Brain microvascular endothelial cell (primary cell): ENCODE measurements around the gene CCL20.

ENCODE experiments used
- DNase-seq: peaks from one replicate; pipeline ENCODE4 v3.0.0-alpha.2; 2020
- H3K27ac ChIP-seq: fragments of 250-450 bp; sonication (Bioruptor Pico); 2 replicates; pipeline ENCODE4 v1.5.1; 2020; ENCODE audit warnings: mild to moderate bottlenecking, moderate library complexity
- H3K27me3 ChIP-seq: fragments of 250-450 bp; sonication (Bioruptor Pico); replicated peaks from 2 replicates; pipeline ENCODE4 v1.5.1; 2020; ENCODE audit warnings: mild to moderate bottlenecking
- H3K36me3 ChIP-seq: fragments of 250-450 bp; sonication (Bioruptor Pico); replicated peaks from 2 replicates; pipeline ENCODE4 v1.5.1; 2020; ENCODE audit warnings: mild to moderate bottlenecking
- H3K4me3 ChIP-seq: 2 replicates; pipeline ENCODE4 v1.5.1; 2011; ENCODE audit warnings: low read depth, mild to moderate bottlenecking, control low read depth, low read length, moderate library complexity
- CTCF ChIP-seq: IDR thresholded peaks from 2 replicates; pipeline ENCODE4 v1.5.1; 2011; ENCODE audit warnings: low read depth, mild to moderate bottlenecking, moderate library complexity, low read length, control low read depth, inconsistent platforms; ENCODE audit errors: missing control alignments
- in situ Hi-C: cut with HindIII; loops from 2 replicates; pipeline ENCODE4 v1.10.0; 2017; ENCODE audit warnings: low sequenced_read_pairs, low pct_ligation_motif_present

CCL20 gene

GRCh38 chr2:227782804-227783203, 30.8 kb upstream of the CCL20 start:
- Histone ChIP-seq H3K36me3 (no peaks in the 10 kb centered on the region), H3K27me3 (no peaks in the 10 kb centered on the region), H3K27ac (no peak overlapping the region), H3K4me3 (no peak overlapping the region)
- in situ Hi-C loops, result no loop called here
- DNase-seq, result no peak
- TF ChIP-seq CTCF, result no peak

- no peak overlapping the region for H3K4me3 ChIP-seq
- H3K36me3 ChIP-seq, result no peaks in the 10 kb centered on the region
- no peak for TF ChIP-seq CTCF
- no peak for DNase-seq
- no peak overlapping the region for H3K27ac ChIP-seq
- no peaks in the 10 kb centered on the region for H3K27me3 ChIP-seq
- in situ Hi-C loops, result no loop called here
Measured at GRCh38 chr2:227783404-227784138, 30.1 kb upstream of the CCL20 start.

- no peak for TF ChIP-seq CTCF
- no peak overlapping the region for H3K4me3 ChIP-seq
- H3K27me3 ChIP-seq, result no peaks in the 10 kb centered on the region
- in situ Hi-C loops, result no loop called here
- H3K27ac ChIP-seq, result no peak overlapping the region
- no peaks in the 10 kb centered on the region for H3K36me3 ChIP-seq
- no peak for DNase-seq
Measured at GRCh38 chr2:227785293-227785692, 28.3 kb upstream of the CCL20 start.

GRCh38 chr2:227788561-227789018, 25.1 kb upstream of the CCL20 start:
- no peak overlapping the region for H3K4me3 ChIP-seq
- no peaks in the 10 kb centered on the region for H3K36me3 ChIP-seq
- H3K27ac ChIP-seq, result no peak overlapping the region
- TF ChIP-seq CTCF, result no peak
- no peak for DNase-seq
- in situ Hi-C loops, result no loop called here
- H3K27me3 ChIP-seq, result no peaks in the 10 kb centered on the region

GRCh38 chr2:227789803-227790202, 23.8 kb upstream of the CCL20 start:
- no peak overlapping the region for H3K27ac ChIP-seq
- H3K4me3 ChIP-seq, result no peak overlapping the region
- no peak for TF ChIP-seq CTCF
- no peaks in the 10 kb centered on the region for H3K27me3 ChIP-seq
- in situ Hi-C loops, result no loop called here
- DNase-seq, result no peak
- no peaks in the 10 kb centered on the region for H3K36me3 ChIP-seq
